Left lobe of liver (tissue), 2 donors: ENCODE data around the gene SIRT6. TPM values are rescaled to one million over a fixed set of nuclear protein-coding genes. Genes with fewer than 3 reads are reported as not detected.
"Not testable (repeated sequence)": the region's sequence is repeated elsewhere in the genome, so short reads cannot be mapped to it uniquely, and the experiment has no call there.

Experiments used
- ATAC-seq: fragments of 200-7000 bp; cut with Tn5 transposase; one replicate; pipeline ENCODE4 v1.9.1; 2020; ENCODE audit warnings: mild to moderate bottlenecking, moderate library complexity
- DNase-seq: peaks from one replicate; pipeline ENCODE4 v3.0.0-alpha.2; 2020; ENCODE audit warnings: low spot score
- total RNA-seq: library from RNA; stranded (reverse); gene quantifications from one replicate; pipeline ENCODE4 v1.2.1, GENCODE V29; 2021
- donor health status: DM: no; HTN: no; CAD: no; lungs with moderate emphysema.
- donor health status: DM: no; HTN: yes; CAD: no.

SIRT6 gene
- total RNA-seq, 1 donor from 2014 or later, result 11.1 TPM

GRCh38 chr19:4177146-4177545, 5.2 kb downstream of the SIRT6 start:
- ATAC-seq, result no peak
- DNase-seq, result no peak

DNA sequence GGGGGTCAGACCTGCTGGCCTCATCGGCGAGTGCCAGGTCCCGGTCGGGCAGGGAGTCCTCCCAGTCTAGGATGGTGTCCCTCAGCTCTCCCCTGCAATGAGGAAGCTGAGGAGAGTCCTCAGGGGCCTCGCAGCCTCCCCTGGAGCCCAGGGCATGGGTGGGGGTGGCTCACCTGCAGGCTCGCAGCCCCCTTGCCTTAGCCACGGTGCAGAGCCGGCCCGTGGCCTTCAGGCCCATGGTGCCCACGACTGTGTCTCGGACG, 6.8 kb downstream of the SIRT6 start:
- no peak for ATAC-seq
- DNase-seq, result no peak

GRCh38 chr19:4174895-4175668, 7.3 kb downstream of the SIRT6 start:
- no peak for DNase-seq

GRCh38 chr19:4174213-4174894, 8.0 kb downstream of the SIRT6 start:
- ATAC-seq (no peak), DNase-seq (no peak)

More at GRCh38 chr19:4174895-4175668, 7.3 kb downstream of the SIRT6 start:
- no peak for ATAC-seq

DNA sequence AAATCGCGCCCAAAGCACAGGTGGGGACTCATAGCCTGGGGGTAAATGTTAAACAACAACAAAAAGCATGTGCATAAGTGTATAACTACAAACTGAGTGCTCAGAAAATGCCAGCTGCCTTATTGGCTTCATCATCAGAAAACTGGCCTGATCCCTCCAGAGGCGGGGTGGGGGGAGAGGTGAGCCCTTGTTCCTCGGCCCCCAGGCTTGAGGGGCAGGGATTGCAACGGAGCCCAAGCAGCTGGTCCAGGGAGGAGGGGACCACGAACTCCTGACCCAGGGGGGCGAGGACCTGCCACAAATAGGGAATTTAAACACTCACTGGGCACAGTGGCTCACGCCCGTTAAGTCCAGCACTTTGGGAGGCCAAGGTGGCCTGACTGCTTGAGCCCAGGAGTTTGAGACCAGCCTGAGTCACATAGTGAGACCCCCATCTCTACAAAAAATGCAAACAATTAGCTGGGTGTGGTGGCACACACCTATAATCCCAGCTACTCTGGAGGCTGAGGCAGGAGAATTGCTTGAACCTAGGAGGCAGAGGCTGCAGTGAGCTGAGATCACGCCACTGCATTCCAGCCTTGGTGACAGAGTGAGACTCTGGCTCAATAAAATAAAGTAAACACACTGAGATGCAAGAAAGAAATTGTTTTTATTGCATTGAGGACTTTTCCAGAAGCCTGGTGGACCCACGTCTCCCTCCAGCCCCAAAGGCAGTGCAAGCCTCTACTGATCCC, 8.7 kb downstream of the SIRT6 start:
- peak; percentile 7 for ATAC-seq
- no peak for DNase-seq

DNA sequence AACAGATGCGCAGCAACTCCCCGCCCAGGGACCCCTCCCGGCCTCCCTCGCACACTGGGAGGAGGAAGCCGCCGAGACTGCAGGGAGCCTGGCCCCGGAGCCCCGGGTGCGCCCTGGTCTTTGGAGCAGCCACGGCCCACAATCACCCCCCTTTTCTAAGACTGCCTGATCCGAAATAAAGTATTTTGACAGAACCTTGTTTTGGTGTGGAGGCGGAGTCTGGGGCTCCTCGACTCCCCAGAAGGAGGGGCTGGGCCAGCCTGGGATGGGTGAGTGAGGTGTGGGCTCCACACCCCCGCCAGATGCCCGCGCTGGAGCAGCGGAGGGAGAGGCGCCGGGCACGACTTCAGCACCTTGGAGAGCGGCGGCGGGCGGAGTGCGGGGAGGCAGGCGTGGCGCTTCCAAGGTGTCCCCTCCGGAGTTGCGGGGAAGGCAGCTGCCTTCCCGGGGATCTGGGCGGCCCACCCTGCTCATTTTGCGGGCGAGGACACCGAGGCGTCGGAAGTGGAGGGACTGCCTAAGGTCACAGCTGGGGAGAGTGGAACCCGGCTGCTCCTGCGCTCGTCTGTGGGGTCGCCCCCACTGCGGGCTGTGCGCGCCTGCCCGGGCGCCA, 9.4 kb downstream of the SIRT6 start:
- peak; percentile 67 for DNase-seq
- ATAC-seq, result peak; percentile 88

- peak; percentile 15 for ATAC-seq
- no peak for DNase-seq
These were observed 10.7 kb downstream of the SIRT6 start for GRCh38 chr19:4171676-4172075.

GRCh38 chr19:4164262-4164661, 18.1 kb downstream of the SIRT6 start:
- no peak for ATAC-seq
- no peak for DNase-seq

- DNase-seq (no peak), ATAC-seq (no peak)
These were observed 20.8 kb downstream of the SIRT6 start for GRCh38 chr19:4161415-4162077.

DNA sequence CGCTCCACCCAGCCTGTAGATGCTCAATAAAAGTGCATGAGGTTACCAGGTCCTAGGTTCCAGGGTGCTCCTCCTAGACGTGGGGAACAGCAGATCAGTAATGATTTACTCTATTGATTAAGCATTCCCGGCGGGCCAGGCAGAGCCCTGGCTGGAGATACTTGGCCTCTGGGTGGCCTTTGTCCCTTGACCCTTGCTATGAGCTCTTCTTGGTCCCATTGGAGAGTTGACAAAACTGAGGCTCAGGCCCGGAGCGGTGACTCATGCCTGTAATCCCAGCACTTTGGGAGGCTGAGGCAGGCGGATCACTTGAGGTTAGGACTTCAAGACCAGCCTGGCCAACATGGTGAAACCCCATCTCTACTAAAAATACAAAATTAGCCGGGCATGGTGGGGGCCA, 24.4 kb downstream of the SIRT6 start:
- not testable (repeated sequence) for DNase-seq, ATAC-seq

DNA sequence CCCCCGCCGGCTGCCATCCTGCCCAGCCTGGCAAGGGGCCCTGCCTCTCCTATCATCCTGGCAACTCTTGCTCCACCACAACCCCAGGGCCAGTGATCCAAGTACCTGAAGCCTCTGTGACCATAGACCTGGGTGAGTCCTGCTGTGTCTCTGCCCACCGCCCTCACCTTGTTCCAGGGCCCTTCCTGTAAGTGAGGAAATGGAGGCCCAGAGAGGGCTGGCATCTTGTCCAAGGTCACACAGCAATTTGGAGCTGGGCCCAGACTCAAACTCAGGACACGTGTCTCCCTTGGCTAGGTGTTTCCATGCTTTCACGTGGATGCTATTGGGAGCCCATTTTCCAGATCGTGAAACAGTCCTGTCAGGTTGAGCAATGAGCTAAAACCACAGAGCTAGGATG, 25.2 kb downstream of the SIRT6 start:
- ATAC-seq, result peak; percentile 23

GRCh38 chr19:4154571-4155312, 27.6 kb downstream of the SIRT6 start:
- peak; percentile 40 for ATAC-seq
- DNase-seq, result peak; percentile 71

More for the DNA sequence above, 25.2 kb downstream of the SIRT6 start:
- DNase-seq, result peak; percentile 63

GRCh38 chr19:4152241-4152998, 29.9 kb downstream of the SIRT6 start:
- ATAC-seq (peak; percentile 2), DNase-seq (no peak)

GRCh38 chr19:4151623-4152022, 30.7 kb downstream of the SIRT6 start:
- DNase-seq (no peak), ATAC-seq (no peak)

- ATAC-seq, result peak; percentile 55
- DNase-seq, result peak; percentile 87
These were observed 32.7 kb downstream of the SIRT6 start for GRCh38 chr19:4149518-4150288.

- DNase-seq (no peak), ATAC-seq (no peak)
These were observed 37.6 kb downstream of the SIRT6 start for GRCh38 chr19:4144666-4145249.

DNA sequence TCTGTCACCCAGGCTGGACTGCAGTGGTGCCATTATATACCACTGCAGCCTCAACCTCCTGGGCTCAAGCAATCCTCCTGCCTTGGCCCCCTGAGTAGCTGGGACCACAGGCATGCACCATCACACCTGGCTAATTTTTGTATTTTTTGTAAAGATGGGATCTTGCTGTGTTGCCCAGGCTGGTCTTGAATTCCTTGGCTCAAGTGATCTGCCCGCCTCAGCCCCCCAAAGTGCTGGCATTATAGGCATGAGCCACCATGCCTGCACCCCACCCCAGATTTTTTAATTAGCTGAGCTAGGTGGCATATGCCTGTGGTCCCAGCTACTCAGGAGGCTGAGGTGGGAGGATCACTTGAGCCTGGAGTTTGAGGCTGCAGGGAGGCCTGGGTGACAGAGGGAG, 39.4 kb downstream of the SIRT6 start:
- ATAC-seq, DNase-seq: not testable (repeated sequence)

- DNase-seq (peak; percentile 56), ATAC-seq (peak; percentile 90)
These were observed 42.1 kb downstream of the SIRT6 start for GRCh38 chr19:4140237-4140711.
